IPS-18a (cell line): Measurements from ENCODE around the gene MEI1.

Experiments
- H3K27ac ChIP-seq: one replicate; pipeline ENCODE4 v1.5.1; 2013; ENCODE audit warnings: low read length
- H3K27me3 ChIP-seq: one replicate; pipeline ENCODE4 v1.6.1; 2013; ENCODE audit warnings: mild to moderate bottlenecking, low read length; ENCODE audit not compliant: control insufficient read depth, insufficient read depth
- H3K36me3 ChIP-seq: one replicate; pipeline ENCODE4 v1.6.1; 2013; ENCODE audit warnings: low read depth, low read length; ENCODE audit not compliant: control insufficient read depth
- H3K4me1 ChIP-seq: one replicate; pipeline ENCODE4 v1.6.1; 2013; ENCODE audit warnings: low read depth, low read length; ENCODE audit not compliant: control insufficient read depth
- H3K4me3 ChIP-seq: one replicate; pipeline ENCODE4 v1.5.1; 2013; ENCODE audit warnings: low read length
- H3K9ac ChIP-seq: one replicate; pipeline ENCODE4 v1.6.1; 2013; ENCODE audit warnings: mild to moderate bottlenecking, low read length, moderate library complexity
- H3K9me3 ChIP-seq: one replicate; pipeline ENCODE4 v1.6.1; 2013; ENCODE audit warnings: low read depth, low read length; ENCODE audit not compliant: control insufficient read depth

The MEI1 gene

GRCh38 chr22:41777749-41778425, 78.6 kb downstream of the MEI1 start:
- Histone ChIP-seq H3K27ac (no peak overlapping the region), H3K9me3 (no peaks in the 10 kb centered on the region), H3K27me3 (no peaks in the 10 kb centered on the region), H3K4me3 (no peak overlapping the region), H3K4me1 (no peaks in the 10 kb centered on the region), H3K36me3 (no peaks in the 10 kb centered on the region), H3K9ac (no peak overlapping the region)

GRCh38 chr22:41779929-41780505, 80.7 kb downstream of the MEI1 start:
- no peaks in the 10 kb centered on the region for H3K36me3 ChIP-seq
- no peaks in the 10 kb centered on the region for H3K9me3 ChIP-seq
- H3K4me1 ChIP-seq = no peaks in the 10 kb centered on the region
- no peak overlapping the region for H3K4me3 ChIP-seq
- no peak overlapping the region for H3K27ac ChIP-seq
- no peaks in the 10 kb centered on the region for H3K27me3 ChIP-seq
- H3K9ac ChIP-seq = no peak overlapping the region

- Histone ChIP-seq H3K9me3 (no peaks in the 10 kb centered on the region), H3K36me3 (no peaks in the 10 kb centered on the region), H3K27ac (no peak overlapping the region), H3K9ac (no peak overlapping the region), H3K4me1 (no peaks in the 10 kb centered on the region), H3K27me3 (no peaks in the 10 kb centered on the region), H3K4me3 (no peak overlapping the region)
Observed at GRCh38 chr22:41780746-41781505, 81.6 kb downstream of the MEI1 start.

- Histone ChIP-seq H3K9ac (no peak overlapping the region), H3K27ac (no peak overlapping the region), H3K36me3 (no peaks in the 10 kb centered on the region), H3K4me1 (no peaks in the 10 kb centered on the region), H3K27me3 (no peaks in the 10 kb centered on the region), H3K4me3 (no peak overlapping the region), H3K9me3 (no peaks in the 10 kb centered on the region)
Observed at GRCh38 chr22:41781507-41781906, 82.2 kb downstream of the MEI1 start.

GRCh38 chr22:41782316-41782715, 83.0 kb downstream of the MEI1 start:
- Histone ChIP-seq H3K9me3 (no peaks in the 10 kb centered on the region), H3K4me3 (no peak overlapping the region), H3K27me3 (no peaks in the 10 kb centered on the region), H3K36me3 (no peaks in the 10 kb centered on the region), H3K9ac (no peak overlapping the region), H3K27ac (no peak overlapping the region), H3K4me1 (no peaks in the 10 kb centered on the region)

GRCh38 chr22:41782751-41783150, 83.4 kb downstream of the MEI1 start:
- H3K4me3 ChIP-seq = no peak overlapping the region

GRCh38 chr22:41787331-41787730, 88.0 kb downstream of the MEI1 start:
- Histone ChIP-seq H3K9ac (no peak overlapping the region), H3K27me3 (no peaks in the 10 kb centered on the region), H3K4me3 (no peak overlapping the region), H3K9me3 (no peaks in the 10 kb centered on the region), H3K4me1 (no peaks in the 10 kb centered on the region), H3K36me3 (no peaks in the 10 kb centered on the region), H3K27ac (no peak overlapping the region)

More at GRCh38 chr22:41782751-41783150, 83.4 kb downstream of the MEI1 start:
- H3K27ac ChIP-seq = no peak overlapping the region
- H3K27me3 ChIP-seq = no peaks in the 10 kb centered on the region
- no peaks in the 10 kb centered on the region for H3K4me1 ChIP-seq
- no peak overlapping the region for H3K9ac ChIP-seq
- no peaks in the 10 kb centered on the region for H3K9me3 ChIP-seq
- H3K36me3 ChIP-seq = no peaks in the 10 kb centered on the region

GRCh38 chr22:41793871-41794270, 94.6 kb downstream of the MEI1 start:
- no peaks in the 10 kb centered on the region for H3K27me3 ChIP-seq
- H3K4me1 ChIP-seq = no peaks in the 10 kb centered on the region
- no peaks in the 10 kb centered on the region for H3K9me3 ChIP-seq
- H3K27ac ChIP-seq = no peak overlapping the region
- H3K4me3 ChIP-seq = no peak overlapping the region
- H3K9ac ChIP-seq = no peak overlapping the region
- H3K36me3 ChIP-seq = no peaks in the 10 kb centered on the region

GRCh38 chr22:41798736-41799135, 99.4 kb downstream of the MEI1 start:
- Histone ChIP-seq H3K4me3 (no peak overlapping the region), H3K9ac (no peak overlapping the region), H3K27me3 (no peaks in the 10 kb centered on the region), H3K9me3 (no peaks in the 10 kb centered on the region), H3K4me1 (peaks cover 22% of the 10 kb centered on the region), H3K36me3 (no peaks in the 10 kb centered on the region), H3K27ac (no peak overlapping the region)

- Histone ChIP-seq H3K27ac (peak overlapping the region; percentile 19), H3K4me1 (peaks cover 22% of the 10 kb centered on the region), H3K36me3 (no peaks in the 10 kb centered on the region), H3K4me3 (peak overlapping the region; percentile 76), H3K27me3 (no peaks in the 10 kb centered on the region), H3K9me3 (no peaks in the 10 kb centered on the region), H3K9ac (peak overlapping the region; percentile 78)
Observed at GRCh38 chr22:41799486-41800347, 100.4 kb downstream of the MEI1 start.
